ENCODE results near the gene TMEM266.

Gene TMEM266

DNA sequence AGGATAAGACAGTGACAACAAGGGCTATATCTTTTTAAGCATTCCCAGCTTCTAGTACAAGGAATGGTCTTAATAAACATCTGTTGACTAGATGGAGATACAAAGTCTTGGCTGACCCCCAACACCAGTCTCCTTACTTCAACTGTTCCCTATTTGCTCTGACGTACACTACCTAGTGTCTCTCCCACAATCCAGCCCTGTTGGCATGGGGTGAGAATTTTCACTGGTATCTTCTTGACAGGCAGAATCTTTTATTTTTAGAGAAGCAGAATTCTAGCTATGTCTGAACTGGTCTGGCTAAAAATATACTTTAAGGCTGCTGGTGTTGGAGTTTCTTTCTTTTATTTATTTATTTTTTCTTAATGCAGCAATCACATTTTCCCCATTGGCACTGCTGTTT, 169.5 kb downstream of the TMEM266 start:
- Histone ChIP-seq H4K91ac (ENCODE audit: low read depth, low read length, poor library complexity) (no peak overlapping the region), H3K4ac (ENCODE audit: low read length) (no peak overlapping the region), H3K36me3 (replicated peaks in 1 of 2; ENCODE audit: control insufficient read depth in 2 of 2, insufficient read depth in 2 of 2, low read length in 2 of 2) (peaks cover 3 to 45% of the 10 kb centered on the region in 2 donors), H3K4me1 (ENCODE audit: control insufficient read depth in 2 of 2, insufficient read depth in 1 of 2, low read depth in 1 of 2, low read length in 2 of 2) (peaks cover 0 to under 1% of the 10 kb centered on the region in 2 donors), H3K27me3 (ENCODE audit: control insufficient read depth in 3 of 3, insufficient read depth in 3 of 3, low read depth in 1 of 3, low read length in 3 of 3) (no peaks in the 10 kb centered on the region), H3K14ac (ENCODE audit: low read length) (no peak overlapping the region), H2BK120ac (ENCODE audit: low read depth, low read length) (no peak overlapping the region), H3K4me3 (ENCODE audit: low read length in 2 of 2) (no peak overlapping the region), H3K23ac (ENCODE audit: low read depth, low read length, poor library complexity) (no peak overlapping the region), H2BK5ac (ENCODE audit: low read length) (no peak overlapping the region), H2BK15ac (ENCODE audit: low read length) (no peak overlapping the region), H4K8ac (ENCODE audit: low read depth, low read length) (no peak overlapping the region), H2AFZ (ENCODE audit: low read length) (no peak overlapping the region), H3K79me1 (ENCODE audit: low read depth, low read length) (no peaks in the 10 kb centered on the region), H2AK5ac (ENCODE audit: low read depth, low read length) (no peak overlapping the region), H3K18ac (ENCODE audit: low read length) (no peak overlapping the region), H3K4me2 (ENCODE audit: insufficient read depth, low read length, poor library complexity, severe bottlenecking) (no peak overlapping the region), H3K27ac (replicated peaks; ENCODE audit: low read length) (no peak overlapping the region), H3K9ac (ENCODE audit: low read depth, low read length, poor library complexity) (no peak overlapping the region), H3K9me3 (replicated peaks in 1 of 2; ENCODE audit: control insufficient read depth in 2 of 2, insufficient read depth in 1 of 2, low read depth in 1 of 2, low read length in 2 of 2) (no peaks in the 10 kb centered on the region), H2BK12ac (ENCODE audit: low read length) (no peak overlapping the region)
- DNase-seq (ENCODE audit: low spot score) = no peak
- no CpG with 5 or more reads among the region's 1 CpG for WGBS, 2 donors (ENCODE audit: extremely low coverage in 2 of 2, insufficient read length in 2 of 2, insufficient replicate concordance in 1 of 2)

DNA sequence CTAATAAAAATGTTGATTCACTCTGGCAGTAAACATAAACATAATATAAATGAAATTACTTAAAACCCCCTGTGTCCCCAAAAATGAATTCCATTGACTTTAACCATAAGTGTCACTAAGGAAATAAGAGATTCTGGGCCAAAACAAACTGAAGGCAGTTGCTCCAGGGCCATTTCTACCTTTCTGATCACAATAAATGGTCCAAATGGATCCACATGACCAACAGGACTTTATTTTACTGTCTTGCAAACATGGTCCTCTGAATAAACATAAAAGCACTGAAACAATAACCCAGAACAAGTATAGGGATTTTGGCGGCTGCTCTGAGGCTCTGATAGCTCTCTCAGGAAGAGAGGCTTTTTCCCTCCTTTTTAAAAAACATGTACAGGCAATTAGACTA, 174.1 kb downstream of the TMEM266 start:
- WGBS, 2 donors (ENCODE audit: extremely low coverage in 2 of 2, insufficient read length in 2 of 2, insufficient replicate concordance in 1 of 2) = no CpG with 5 or more reads among the region's 1 CpG
- H3K9ac ChIP-seq (ENCODE audit: low read depth, low read length, poor library complexity) = no peak overlapping the region
- H2AFZ ChIP-seq (ENCODE audit: low read length) = no peak overlapping the region
- peaks cover 0 to 22% of the 10 kb centered on the region in 2 donors for H3K36me3 ChIP-seq (replicated peaks in 1 of 2; ENCODE audit: control insufficient read depth in 2 of 2, insufficient read depth in 2 of 2, low read length in 2 of 2)
- no peak overlapping the region for H4K91ac ChIP-seq (ENCODE audit: low read depth, low read length, poor library complexity)
- no peak overlapping the region for H2BK15ac ChIP-seq (ENCODE audit: low read length)
- H3K18ac ChIP-seq (ENCODE audit: low read length) = no peak overlapping the region
- no peak overlapping the region for H3K23ac ChIP-seq (ENCODE audit: low read depth, low read length, poor library complexity)
- H3K9me3 ChIP-seq (replicated peaks in 1 of 2; ENCODE audit: control insufficient read depth in 2 of 2, insufficient read depth in 1 of 2, low read depth in 1 of 2, low read length in 2 of 2) = no peaks in the 10 kb centered on the region
- no peak overlapping the region for H3K4me2 ChIP-seq (ENCODE audit: insufficient read depth, low read length, poor library complexity, severe bottlenecking)
- H3K4me3 ChIP-seq (ENCODE audit: low read length in 2 of 2) = no peak overlapping the region
- H3K27ac ChIP-seq (replicated peaks; ENCODE audit: low read length) = no peak overlapping the region
- no peak overlapping the region for H2AK5ac ChIP-seq (ENCODE audit: low read depth, low read length)
- H4K8ac ChIP-seq (ENCODE audit: low read depth, low read length) = no peak overlapping the region
- H2BK5ac ChIP-seq (ENCODE audit: low read length) = no peak overlapping the region
- no peak for DNase-seq (ENCODE audit: low spot score)
- no peak overlapping the region for H3K4ac ChIP-seq (ENCODE audit: low read length)
- no peaks in the 10 kb centered on the region for H3K27me3 ChIP-seq (ENCODE audit: control insufficient read depth in 3 of 3, insufficient read depth in 3 of 3, low read depth in 1 of 3, low read length in 3 of 3)
- H3K14ac ChIP-seq (ENCODE audit: low read length) = no peak overlapping the region
- peaks cover 0 to 4% of the 10 kb centered on the region in 2 donors for H3K4me1 ChIP-seq (ENCODE audit: control insufficient read depth in 2 of 2, insufficient read depth in 1 of 2, low read depth in 1 of 2, low read length in 2 of 2)
- H2BK12ac ChIP-seq (ENCODE audit: low read length) = no peak overlapping the region
- H2BK120ac ChIP-seq (ENCODE audit: low read depth, low read length) = no peak overlapping the region
- H3K79me1 ChIP-seq (ENCODE audit: low read depth, low read length) = no peaks in the 10 kb centered on the region

DNA sequence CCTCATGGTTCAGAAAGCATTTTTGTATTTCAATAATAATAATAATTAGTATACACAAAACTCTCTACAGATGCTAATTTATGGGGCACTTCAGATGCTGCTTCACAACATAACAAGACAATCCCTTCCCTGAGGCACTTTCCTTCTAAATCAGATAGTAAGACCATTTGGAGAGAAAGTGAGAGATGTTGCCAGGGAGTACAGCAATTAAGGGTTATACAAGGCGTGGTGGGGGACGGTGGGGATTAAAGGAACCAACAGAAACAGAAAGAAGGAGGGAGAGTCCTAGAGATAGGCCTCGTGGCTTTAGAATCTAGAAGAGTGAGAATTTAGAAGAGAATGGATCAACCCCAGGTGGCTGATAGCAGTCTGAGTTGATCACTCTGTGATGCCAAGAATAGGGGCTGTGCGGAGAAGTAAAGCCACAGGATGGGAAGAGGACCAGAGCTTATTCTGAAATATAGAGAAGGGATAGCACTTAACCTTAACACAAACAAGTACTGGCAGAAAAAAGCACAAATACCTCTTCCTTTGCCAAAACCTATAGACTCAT, 174.6 kb downstream of the TMEM266 start:
- Histone ChIP-seq H3K9me3 (replicated peaks in 1 of 2; ENCODE audit: control insufficient read depth in 2 of 2, insufficient read depth in 1 of 2, low read depth in 1 of 2, low read length in 2 of 2) (no peaks in the 10 kb centered on the region), H3K27me3 (ENCODE audit: control insufficient read depth in 3 of 3, insufficient read depth in 3 of 3, low read depth in 1 of 3, low read length in 3 of 3) (no peaks in the 10 kb centered on the region), H2BK12ac (ENCODE audit: low read length) (no peak overlapping the region), H3K23ac (ENCODE audit: low read depth, low read length, poor library complexity) (no peak overlapping the region), H3K4ac (ENCODE audit: low read length) (no peak overlapping the region), H3K14ac (ENCODE audit: low read length) (no peak overlapping the region), H3K9ac (ENCODE audit: low read depth, low read length, poor library complexity) (no peak overlapping the region), H2BK5ac (ENCODE audit: low read length) (no peak overlapping the region), H3K4me2 (ENCODE audit: insufficient read depth, low read length, poor library complexity, severe bottlenecking) (no peak overlapping the region), H2BK120ac (ENCODE audit: low read depth, low read length) (no peak overlapping the region), H2BK15ac (ENCODE audit: low read length) (no peak overlapping the region), H3K79me1 (ENCODE audit: low read depth, low read length) (no peaks in the 10 kb centered on the region), H3K4me3 (ENCODE audit: low read length in 2 of 2) (no peak overlapping the region), H3K27ac (replicated peaks; ENCODE audit: low read length) (no peak overlapping the region), H4K91ac (ENCODE audit: low read depth, low read length, poor library complexity) (no peak overlapping the region), H2AFZ (ENCODE audit: low read length) (no peak overlapping the region), H4K8ac (ENCODE audit: low read depth, low read length) (no peak overlapping the region), H3K4me1 (ENCODE audit: control insufficient read depth in 2 of 2, insufficient read depth in 1 of 2, low read depth in 1 of 2, low read length in 2 of 2) (peaks cover 0 to 4% of the 10 kb centered on the region in 2 donors), H3K18ac (ENCODE audit: low read length) (no peak overlapping the region), H3K36me3 (replicated peaks in 1 of 2; ENCODE audit: control insufficient read depth in 2 of 2, insufficient read depth in 2 of 2, low read length in 2 of 2) (peaks cover 0 to 17% of the 10 kb centered on the region in 2 donors), H2AK5ac (ENCODE audit: low read depth, low read length) (no peak overlapping the region)
- no CpG with 5 or more reads among the region's 4 CpGs for WGBS, 2 donors (ENCODE audit: extremely low coverage in 2 of 2, insufficient read length in 2 of 2, insufficient replicate concordance in 1 of 2)
- DNase-seq (ENCODE audit: low spot score) = no peak

DNA sequence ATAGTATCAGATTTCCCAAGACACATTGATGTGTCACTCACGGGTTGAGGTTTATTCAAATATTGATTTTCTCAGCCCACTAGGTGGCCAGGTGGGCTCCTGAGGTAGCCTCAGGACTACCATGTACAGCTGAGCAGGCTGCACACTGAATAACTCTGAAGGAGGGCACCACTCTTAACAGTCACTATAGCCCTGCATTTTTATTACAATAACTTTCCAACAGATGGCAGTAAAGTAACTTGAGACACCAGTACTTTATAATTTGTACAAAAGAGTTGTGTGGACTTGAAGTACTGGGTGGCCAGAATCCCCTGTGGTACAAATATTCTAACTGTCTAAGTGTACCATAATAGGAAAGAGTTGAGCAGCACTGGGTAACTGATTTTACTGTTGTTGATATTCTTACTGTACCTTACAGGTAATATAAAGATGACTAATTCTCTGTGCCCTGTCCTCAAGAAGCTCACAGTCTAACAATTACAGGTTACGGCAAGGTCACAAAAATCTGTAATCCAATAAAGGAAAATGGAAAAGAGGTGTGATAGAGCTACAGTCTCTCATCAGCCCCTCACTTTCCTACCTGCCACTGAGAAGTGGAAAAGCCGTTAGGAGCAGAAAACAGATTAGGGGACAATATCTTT, 175.5 kb downstream of the TMEM266 start:
- H3K18ac ChIP-seq (ENCODE audit: low read length) = no peak overlapping the region
- H3K27me3 ChIP-seq (ENCODE audit: control insufficient read depth in 3 of 3, insufficient read depth in 3 of 3, low read depth in 1 of 3, low read length in 3 of 3) = no peaks in the 10 kb centered on the region
- H2AK5ac ChIP-seq (ENCODE audit: low read depth, low read length) = no peak overlapping the region
- no peak overlapping the region for H3K4ac ChIP-seq (ENCODE audit: low read length)
- H3K79me1 ChIP-seq (ENCODE audit: low read depth, low read length) = no peaks in the 10 kb centered on the region
- H3K9me3 ChIP-seq (replicated peaks in 1 of 2; ENCODE audit: control insufficient read depth in 2 of 2, insufficient read depth in 1 of 2, low read depth in 1 of 2, low read length in 2 of 2) = no peaks in the 10 kb centered on the region
- H2BK5ac ChIP-seq (ENCODE audit: low read length) = no peak overlapping the region
- no peak overlapping the region for H3K14ac ChIP-seq (ENCODE audit: low read length)
- H3K4me2 ChIP-seq (ENCODE audit: insufficient read depth, low read length, poor library complexity, severe bottlenecking) = no peak overlapping the region
- H3K4me3 ChIP-seq (ENCODE audit: low read length in 2 of 2) = no peak overlapping the region
- H4K91ac ChIP-seq (ENCODE audit: low read depth, low read length, poor library complexity) = no peak overlapping the region
- H4K8ac ChIP-seq (ENCODE audit: low read depth, low read length) = no peak overlapping the region
- no peak for DNase-seq (ENCODE audit: low spot score)
- no peak overlapping the region for H3K27ac ChIP-seq (replicated peaks; ENCODE audit: low read length)
- no peak overlapping the region for H3K23ac ChIP-seq (ENCODE audit: low read depth, low read length, poor library complexity)
- peaks cover 0 to 16% of the 10 kb centered on the region in 2 donors for H3K36me3 ChIP-seq (replicated peaks in 1 of 2; ENCODE audit: control insufficient read depth in 2 of 2, insufficient read depth in 2 of 2, low read length in 2 of 2)
- H2BK12ac ChIP-seq (ENCODE audit: low read length) = no peak overlapping the region
- H2BK15ac ChIP-seq (ENCODE audit: low read length) = no peak overlapping the region
- peaks cover 0 to 4% of the 10 kb centered on the region in 2 donors for H3K4me1 ChIP-seq (ENCODE audit: control insufficient read depth in 2 of 2, insufficient read depth in 1 of 2, low read depth in 1 of 2, low read length in 2 of 2)
- H2AFZ ChIP-seq (ENCODE audit: low read length) = no peak overlapping the region
- WGBS, 2 donors (ENCODE audit: extremely low coverage in 2 of 2, insufficient read length in 2 of 2, insufficient replicate concordance in 1 of 2) = no CpG with 5 or more reads among the region's 3 CpGs
- no peak overlapping the region for H2BK120ac ChIP-seq (ENCODE audit: low read depth, low read length)
- H3K9ac ChIP-seq (ENCODE audit: low read depth, low read length, poor library complexity) = no peak overlapping the region

Data from neuronal stem cell (in vitro differentiated cells).